ENCODE measurements around the gene KLK15. TPM values are rescaled to one million over a fixed set of nuclear protein-coding genes. Genes with fewer than 3 reads are reported as not detected.

Gene KLK15
- total RNA-seq, 1 donor from 2014 or later = not detected

- DNase-seq (ENCODE audit: low spot score) = no peak
- intact Hi-C loops (cut with DNase I) = loop anchor here (5.0 kb wide), 2 partner anchors 244 to 414 kb away; partner anchors contain the start of gene NAPSA
Measured at GRCh38 chr19:50780753-50781435, 52.5 kb downstream of the KLK15 start.

- no peak for DNase-seq (ENCODE audit: low spot score)
- intact Hi-C loops (cut with DNase I) = loop anchor here (5.0 kb wide), 2 partner anchors 242 to 412 kb away; partner anchors contain the start of gene NAPSA
Measured at GRCh38 chr19:50779504-50780457, 53.6 kb downstream of the KLK15 start.

GRCh38 chr19:50778906-50779430, 54.4 kb downstream of the KLK15 start:
- intact Hi-C loops (cut with DNase I) = no loop called here
- DNase-seq (ENCODE audit: low spot score) = no peak

GRCh38 chr19:50777830-50778303, 55.5 kb downstream of the KLK15 start:
- intact Hi-C loops (cut with DNase I) = no loop called here
- no peak for DNase-seq (ENCODE audit: low spot score)

GRCh38 chr19:50777261-50777660, 56.1 kb downstream of the KLK15 start:
- DNase-seq (ENCODE audit: low spot score) = no peak
- intact Hi-C loops (cut with DNase I) = no loop called here

GRCh38 chr19:50776131-50776530, 57.2 kb downstream of the KLK15 start:
- DNase-seq (ENCODE audit: low spot score) = no peak
- intact Hi-C loops (cut with DNase I) = no loop called here

Other genes starting within 250 kb of the KLK15 start
- not detected for gene SYT3, start 193.7 kb downstream of the KLK15 start, total RNA-seq
- gene C19orf81, start 184.1 kb downstream of the KLK15 start, total RNA-seq = 2.1 TPM
- 1.3 TPM for gene SHANK1, start 113.8 kb downstream of the KLK15 start, total RNA-seq
- 5.1 TPM for gene CLEC11A, start 110.2 kb downstream of the KLK15 start, total RNA-seq
- gene GPR32, start 63.1 kb downstream of the KLK15 start, total RNA-seq = not detected
- not detected for gene ACP4, start 43.2 kb downstream of the KLK15 start, total RNA-seq
- gene KLK1, start 9.8 kb downstream of the KLK15 start, total RNA-seq = not detected
- gene KLK3, start 21.3 kb upstream of the KLK15 start, total RNA-seq = not detected
- not detected for gene KLK2, start 39.9 kb upstream of the KLK15 start, total RNA-seq
- gene KLK4, start 77.8 kb upstream of the KLK15 start, total RNA-seq = not detected
- gene KLK5, start 119.5 kb upstream of the KLK15 start, total RNA-seq = not detected
- gene KLK6, start 136.0 kb upstream of the KLK15 start, total RNA-seq = not detected
- not detected for gene KLK7, start 150.3 kb upstream of the KLK15 start, total RNA-seq
- not detected for gene KLK8, start 168.0 kb upstream of the KLK15 start, total RNA-seq
- not detected for gene KLK10, start 186.1 kb upstream of the KLK15 start, total RNA-seq
- gene KLK11, start 193.0 kb upstream of the KLK15 start, total RNA-seq = not detected
- gene KLK12, start 201.4 kb upstream of the KLK15 start, total RNA-seq = not detected
- gene KLK13, start 231.5 kb upstream of the KLK15 start, total RNA-seq = not detected
- 0.32 TPM for gene KLK14, start 249.3 kb upstream of the KLK15 start, total RNA-seq